Suprapubic skin (tissue), 3 donors: ENCODE data around the gene METTL9.
"Not testable (repeated sequence)": the region's sequence is repeated elsewhere in the genome, so short reads cannot be mapped to it uniquely, and the experiment has no call there.

ENCODE experiments used
- POLR2AphosphoS5 ChIP-seq, 3 donors: sonication (generic); formaldehyde crosslinking; IDR thresholded peaks; one replicate each; pipeline ENCODE4 v1.6.1; 2017; ENCODE audit warnings: antibody characterized with exemption in 3 of 3
- TF ChIP-seq, protein P1 (sequence below), 2 donors: fragments of 200-600 bp in 1 of 2; fragments of 450-650 bp in 1 of 2; sonication (generic) in 1 of 2; IDR thresholded peaks; one replicate each; pipeline ENCODE4 v1.5.1; 2016 to 2019; ENCODE audit warnings: antibody characterized with exemption in 2 of 2, mild to moderate bottlenecking in 1 of 2, moderate library complexity in 1 of 2

DNA sequence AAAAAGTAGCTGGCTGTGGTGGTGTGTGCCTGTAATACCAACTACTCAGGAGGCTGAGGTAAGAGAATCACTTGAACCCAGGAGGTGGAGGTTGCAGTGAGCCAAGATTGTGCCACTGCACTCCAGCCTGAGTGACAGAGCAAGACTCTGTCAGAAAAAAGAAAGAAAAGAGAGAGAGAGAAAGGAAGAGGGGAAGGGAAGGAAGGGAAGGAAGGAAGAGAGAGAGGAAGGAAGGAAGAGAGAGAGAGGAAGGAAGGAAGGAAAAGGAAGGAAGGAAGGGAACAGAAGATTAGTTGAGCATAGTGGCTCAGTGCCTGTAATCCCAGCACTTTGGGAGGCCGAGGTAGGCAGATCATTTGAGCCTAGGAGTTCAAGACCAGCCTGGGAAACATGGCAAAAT lies 35.0 kb upstream of the METTL9 start:
- TF ChIP-seq, protein P1, sequence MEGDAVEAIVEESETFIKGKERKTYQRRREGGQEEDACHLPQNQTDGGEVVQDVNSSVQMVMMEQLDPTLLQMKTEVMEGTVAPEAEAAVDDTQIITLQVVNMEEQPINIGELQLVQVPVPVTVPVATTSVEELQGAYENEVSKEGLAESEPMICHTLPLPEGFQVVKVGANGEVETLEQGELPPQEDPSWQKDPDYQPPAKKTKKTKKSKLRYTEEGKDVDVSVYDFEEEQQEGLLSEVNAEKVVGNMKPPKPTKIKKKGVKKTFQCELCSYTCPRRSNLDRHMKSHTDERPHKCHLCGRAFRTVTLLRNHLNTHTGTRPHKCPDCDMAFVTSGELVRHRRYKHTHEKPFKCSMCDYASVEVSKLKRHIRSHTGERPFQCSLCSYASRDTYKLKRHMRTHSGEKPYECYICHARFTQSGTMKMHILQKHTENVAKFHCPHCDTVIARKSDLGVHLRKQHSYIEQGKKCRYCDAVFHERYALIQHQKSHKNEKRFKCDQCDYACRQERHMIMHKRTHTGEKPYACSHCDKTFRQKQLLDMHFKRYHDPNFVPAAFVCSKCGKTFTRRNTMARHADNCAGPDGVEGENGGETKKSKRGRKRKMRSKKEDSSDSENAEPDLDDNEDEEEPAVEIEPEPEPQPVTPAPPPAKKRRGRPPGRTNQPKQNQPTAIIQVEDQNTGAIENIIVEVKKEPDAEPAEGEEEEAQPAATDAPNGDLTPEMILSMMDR (IDR thresholded peaks at IDR 0.05): not testable (repeated sequence)
- TF ChIP-seq POLR2AphosphoS5 (IDR thresholded peaks at IDR 0.05): not testable (repeated sequence)
